HG03039 (cell line): Measurements from ENCODE around the gene SLAMF9.

ENCODE experiments used
- ATAC-seq: cut with Tn5 transposase; IDR thresholded peaks from one replicate; pipeline ENCODE4 v1.9.1; 2021; ENCODE audit warnings: mild to moderate bottlenecking, moderate library complexity; ENCODE audit not compliant: unreplicated experiment

The SLAMF9 gene

GRCh38 chr1:159934136-159935039 is 19.6 kb downstream of the SLAMF9 start:
- ATAC-seq, result no peak

GRCh38 chr1:159933347-159933746 is 20.7 kb downstream of the SLAMF9 start:
- ATAC-seq, result no peak

- no peak for ATAC-seq
Observed at GRCh38 chr1:159932296-159933285, 21.4 kb downstream of the SLAMF9 start.

GRCh38 chr1:159931795-159932173 is 22.3 kb downstream of the SLAMF9 start:
- ATAC-seq, result no peak

- ATAC-seq, result no peak
Observed at GRCh38 chr1:159931101-159931794, 22.8 kb downstream of the SLAMF9 start.

- no peak for ATAC-seq
Observed at GRCh38 chr1:159930634-159931033, 23.4 kb downstream of the SLAMF9 start.

- ATAC-seq, result no peak
Observed at GRCh38 chr1:159930216-159930615, 23.8 kb downstream of the SLAMF9 start.

GRCh38 chr1:159929155-159930051 is 24.6 kb downstream of the SLAMF9 start:
- ATAC-seq, result no peak

- no peak for ATAC-seq
Observed at GRCh38 chr1:159928491-159929050, 25.5 kb downstream of the SLAMF9 start.

GRCh38 chr1:159927849-159928431 is 26.1 kb downstream of the SLAMF9 start:
- ATAC-seq, result no peak

- no peak for ATAC-seq
Observed at GRCh38 chr1:159927211-159927848, 26.7 kb downstream of the SLAMF9 start.

- ATAC-seq, result peak; percentile 1
Observed at GRCh38 chr1:159925719-159926078, 28.3 kb downstream of the SLAMF9 start.

GRCh38 chr1:159924791-159925718 is 29.0 kb downstream of the SLAMF9 start, which contains the start of gene TAGLN2:
Gene TAGLN2, minus strand, starts transcription at chr1:159925507. Its CDS starts 4,998 bp downstream, at chr1:159920509.
- ATAC-seq, result peak; percentile 52

GRCh38 chr1:159924025-159924790 is 29.8 kb downstream of the SLAMF9 start:
- ATAC-seq, result no peak

- ATAC-seq, result peak; percentile 22
Observed at GRCh38 chr1:159923203-159924024, 30.6 kb downstream of the SLAMF9 start.
